Parathyroid adenoma (tissue), 2 donors: ENCODE data around the gene IL36B.

Experiments
- H2AFZ ChIP-seq: fragments of 300-600 bp; sonication (generic); one replicate; pipeline ENCODE4 v1.7.0; 2017; ENCODE audit warnings: antibody characterized with exemption, mild to moderate bottlenecking
- H3K27ac ChIP-seq: fragments of 300-600 bp; sonication (generic); one replicate; pipeline ENCODE4 v1.7.0; 2017
- H3K27me3 ChIP-seq: fragments of 300-600 bp; sonication (generic); one replicate; pipeline ENCODE4 v1.7.0; 2017; ENCODE audit warnings: low read length; ENCODE audit not compliant: control insufficient read depth, insufficient read depth
- H3K36me3 ChIP-seq: fragments of 300-600 bp; sonication (generic); one replicate; pipeline ENCODE4 v1.7.0; 2017; ENCODE audit warnings: low read length; ENCODE audit not compliant: control insufficient read depth, insufficient read depth
- H3K4me1 ChIP-seq: fragments of 300-600 bp; sonication (generic); one replicate; pipeline ENCODE4 v1.7.0; 2017; ENCODE audit warnings: control low read depth
- H3K4me2 ChIP-seq: fragments of 300-600 bp; sonication (generic); one replicate; pipeline ENCODE4 v1.7.0; 2017; ENCODE audit warnings: low read length
- H3K4me3 ChIP-seq: fragments of 300-600 bp; sonication (generic); one replicate; pipeline ENCODE4 v1.7.0; 2017; ENCODE audit warnings: low read depth, low read length
- H3K79me2 ChIP-seq: fragments of 300-600 bp; sonication (generic); one replicate; pipeline ENCODE4 v1.7.0; 2017; ENCODE audit warnings: control low read depth
- H3K9ac ChIP-seq: fragments of 300-600 bp; sonication (generic); one replicate; pipeline ENCODE4 v1.7.0; 2017; ENCODE audit warnings: mild to moderate bottlenecking
- H3K9me3 ChIP-seq: fragments of 300-600 bp; sonication (generic); one replicate; pipeline ENCODE4 v1.7.0; 2017; ENCODE audit warnings: low read length; ENCODE audit not compliant: control insufficient read depth
- TF ChIP-seq, protein P1 (sequence below): fragments of 300-600 bp; sonication (generic); IDR thresholded peaks from one replicate; pipeline ENCODE4 v1.7.0; 2017; ENCODE audit warnings: antibody characterized with exemption, mild to moderate bottlenecking
- donor health status: primary hyperparathyroidism.

Gene IL36B

GRCh38 chr2:112980537-112980936 is 72.1 kb downstream of the IL36B start:
- Histone ChIP-seq H3K4me1 (no peaks in the 10 kb centered on the region), H3K27me3 (no peaks in the 10 kb centered on the region), H2AFZ (no peak overlapping the region), H3K4me2 (no peak overlapping the region), H3K9ac (no peak overlapping the region), H3K27ac (no peak overlapping the region), H3K36me3 (no peaks in the 10 kb centered on the region), H3K79me2 (no peaks in the 10 kb centered on the region), H3K9me3 (no peaks in the 10 kb centered on the region), H3K4me3 (no peak overlapping the region)
- TF ChIP-seq, protein P1, sequence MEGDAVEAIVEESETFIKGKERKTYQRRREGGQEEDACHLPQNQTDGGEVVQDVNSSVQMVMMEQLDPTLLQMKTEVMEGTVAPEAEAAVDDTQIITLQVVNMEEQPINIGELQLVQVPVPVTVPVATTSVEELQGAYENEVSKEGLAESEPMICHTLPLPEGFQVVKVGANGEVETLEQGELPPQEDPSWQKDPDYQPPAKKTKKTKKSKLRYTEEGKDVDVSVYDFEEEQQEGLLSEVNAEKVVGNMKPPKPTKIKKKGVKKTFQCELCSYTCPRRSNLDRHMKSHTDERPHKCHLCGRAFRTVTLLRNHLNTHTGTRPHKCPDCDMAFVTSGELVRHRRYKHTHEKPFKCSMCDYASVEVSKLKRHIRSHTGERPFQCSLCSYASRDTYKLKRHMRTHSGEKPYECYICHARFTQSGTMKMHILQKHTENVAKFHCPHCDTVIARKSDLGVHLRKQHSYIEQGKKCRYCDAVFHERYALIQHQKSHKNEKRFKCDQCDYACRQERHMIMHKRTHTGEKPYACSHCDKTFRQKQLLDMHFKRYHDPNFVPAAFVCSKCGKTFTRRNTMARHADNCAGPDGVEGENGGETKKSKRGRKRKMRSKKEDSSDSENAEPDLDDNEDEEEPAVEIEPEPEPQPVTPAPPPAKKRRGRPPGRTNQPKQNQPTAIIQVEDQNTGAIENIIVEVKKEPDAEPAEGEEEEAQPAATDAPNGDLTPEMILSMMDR, result no peak

DNA sequence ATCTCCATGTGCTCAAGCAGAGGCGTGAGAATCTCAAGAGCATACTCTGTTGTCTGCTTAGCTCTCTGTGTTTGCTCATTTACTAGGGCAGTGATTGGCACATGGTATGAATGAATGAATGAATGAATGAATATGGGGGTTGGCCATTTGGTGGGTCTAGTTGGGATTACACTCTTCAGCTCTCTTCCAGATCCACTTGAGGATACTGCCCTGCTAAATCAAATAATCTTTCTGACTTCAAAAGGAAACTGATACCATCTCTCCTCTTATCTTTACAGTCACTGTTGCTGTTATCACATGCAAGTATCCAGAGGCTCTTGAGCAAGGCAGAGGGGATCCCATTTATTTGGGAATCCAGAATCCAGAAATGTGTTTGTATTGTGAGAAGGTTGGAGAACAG is 72.9 kb downstream of the IL36B start:
- Histone ChIP-seq H3K27ac (no peak overlapping the region), H3K9ac (no peak overlapping the region), H3K4me3 (no peak overlapping the region), H3K4me2 (no peak overlapping the region), H3K9me3 (no peaks in the 10 kb centered on the region), H3K36me3 (no peaks in the 10 kb centered on the region), H2AFZ (no peak overlapping the region), H3K4me1 (no peaks in the 10 kb centered on the region), H3K27me3 (no peaks in the 10 kb centered on the region), H3K79me2 (no peaks in the 10 kb centered on the region)
- TF ChIP-seq, protein P1, result no peak

- no peak within 1 kb of the TSS for H3K9ac ChIP-seq
- H3K9me3 ChIP-seq, result no peaks in the 10 kb centered on the region
- H3K27ac ChIP-seq, result no peak within 1 kb of the TSS
- H3K36me3 ChIP-seq, result no peaks in the 10 kb centered on the region
- H3K4me3 ChIP-seq, result no peak within 1 kb of the TSS
- H3K4me1 ChIP-seq, result no peaks in the 10 kb centered on the region
- TF ChIP-seq, protein P1, result no peak
- no peaks in the 10 kb centered on the region for H3K79me2 ChIP-seq
- no peaks in the 10 kb centered on the region for H3K27me3 ChIP-seq
- no peak within 1 kb of the TSS for H2AFZ ChIP-seq
- no peak within 1 kb of the TSS for H3K4me2 ChIP-seq
Observed at GRCh38 chr2:112977559-112978056, 75.1 kb downstream of the IL36B start, which contains the start of gene IL36G. Gene IL36G, plus strand, starts transcription at chr2:112978006. Its CDS starts 633 bp downstream, at chr2:112978639.
